BE2C (cell line): ENCODE measurements around the gene CZIB.

Experiments
- DNase-seq: peaks from one replicate; pipeline ENCODE4 v3.0.0-alpha.2; 2020
- H3K27me3 ChIP-seq: fragments of 250-450 bp; sonication (Bioruptor Pico); 2 replicates; pipeline ENCODE4 v1.5.1; 2020; ENCODE audit warnings: mild to moderate bottlenecking
- H3K36me3 ChIP-seq: fragments of 250-450 bp; sonication (Bioruptor Pico); 2 replicates; pipeline ENCODE4 v1.5.1; 2020; ENCODE audit warnings: mild to moderate bottlenecking
- H3K4me1 ChIP-seq: fragments of 250-450 bp; sonication (Bioruptor Pico); 2 replicates; pipeline ENCODE4 v1.5.1; 2020
- H3K4me3 ChIP-seq: 2 replicates; pipeline ENCODE4 v1.5.1; 2011; ENCODE audit warnings: low read depth, low read length
- H3K9me3 ChIP-seq: fragments of 250-450 bp; sonication (Bioruptor Pico); 2 replicates; pipeline ENCODE4 v1.5.1; 2020
- CTCF ChIP-seq: IDR thresholded peaks from 2 replicates; pipeline ENCODE4 v1.5.1; 2012; ENCODE audit warnings: mild to moderate bottlenecking, low read depth, low read length

The CZIB gene

DNA sequence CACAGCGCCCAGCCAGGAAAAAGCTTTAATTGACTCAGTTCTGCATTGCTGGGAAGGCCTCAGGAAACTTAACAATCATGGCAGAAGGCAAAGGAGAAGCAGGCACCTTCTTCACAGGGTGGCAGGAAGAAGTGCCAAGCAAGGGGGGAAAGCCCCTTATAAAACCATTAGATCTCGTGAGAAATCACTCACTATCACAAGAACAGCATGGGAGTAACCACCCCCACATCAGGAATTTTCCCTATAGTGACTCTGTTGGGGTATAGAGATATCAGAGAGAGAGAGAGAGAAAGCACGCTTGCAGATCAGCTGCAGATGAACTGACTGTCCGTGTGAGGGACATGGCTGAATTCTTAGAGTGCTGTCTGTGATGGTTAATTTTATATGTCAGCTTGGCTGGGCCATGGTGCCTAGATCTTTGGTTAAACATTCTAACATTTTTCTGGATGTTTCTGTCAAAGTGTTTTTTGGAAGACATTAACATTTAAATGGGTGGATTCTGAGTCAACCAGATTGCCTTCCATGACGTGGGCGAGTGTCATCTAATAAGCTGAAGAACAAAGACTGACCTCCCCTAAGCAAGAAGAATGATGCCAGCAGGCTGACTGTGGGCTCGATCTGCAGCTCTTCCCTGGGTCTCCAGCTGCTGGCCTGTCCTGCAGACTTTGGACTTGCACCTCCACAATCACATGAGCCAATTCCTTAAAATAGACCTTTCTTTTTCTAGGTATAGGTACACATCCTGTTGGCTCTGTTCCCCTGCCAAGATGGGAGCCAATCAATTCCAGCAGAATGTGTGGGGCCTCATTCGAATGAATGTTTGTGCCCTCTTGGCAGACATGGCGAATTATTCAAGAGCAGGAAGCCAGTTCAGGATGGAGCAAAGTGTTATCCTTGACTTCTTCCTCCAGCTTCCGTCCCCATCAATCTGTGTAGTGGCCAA, 45.2 kb downstream of the CZIB start:
- Histone ChIP-seq H3K4me1 (no peaks in the 10 kb centered on the region), H3K36me3 (no peaks in the 10 kb centered on the region), H3K27me3 (no peaks in the 10 kb centered on the region), H3K9me3 (no peaks in the 10 kb centered on the region), H3K4me3 (no peak overlapping the region)
- no peak for DNase-seq
- no peak for TF ChIP-seq CTCF

DNA sequence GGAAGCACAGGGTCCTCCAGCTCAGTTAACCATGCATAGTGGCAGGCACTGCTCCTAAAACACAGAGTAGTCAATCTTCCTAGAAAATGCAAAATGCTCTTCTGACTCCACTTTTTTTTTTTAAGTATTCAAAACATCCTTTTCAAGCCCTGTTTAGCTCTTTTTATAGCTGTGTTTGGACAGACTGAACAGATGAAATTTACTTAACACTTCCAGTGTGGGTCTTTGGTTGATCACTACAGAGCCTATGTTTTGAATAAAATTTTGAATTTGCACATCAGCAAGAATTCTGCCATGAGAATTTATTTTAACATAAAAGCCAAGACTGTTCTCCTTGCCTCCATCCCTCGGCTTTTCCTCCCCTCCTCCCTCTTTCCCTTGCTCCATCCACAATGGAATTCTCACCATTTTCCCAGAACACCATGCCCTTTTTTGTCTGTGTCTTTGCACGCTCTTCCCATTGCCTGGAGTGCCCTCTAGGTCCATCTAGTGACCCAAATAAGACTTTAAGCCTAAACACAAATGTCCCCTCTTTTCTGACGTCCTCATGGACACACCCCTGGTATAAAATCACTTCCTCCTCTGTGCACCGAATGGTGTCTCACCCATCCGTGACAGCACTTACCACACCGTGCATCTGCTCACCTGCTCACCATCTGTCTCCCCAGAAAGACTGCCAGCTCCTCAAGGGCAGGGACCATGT, 47.9 kb downstream of the CZIB start:
- no peaks in the 10 kb centered on the region for H3K36me3 ChIP-seq
- no peaks in the 10 kb centered on the region for H3K4me1 ChIP-seq
- H3K4me3 ChIP-seq, result no peak overlapping the region
- peak; percentile 18; the same call in 1 of the 2 replicates for TF ChIP-seq CTCF
- no peaks in the 10 kb centered on the region for H3K9me3 ChIP-seq
- DNase-seq, result no peak
- no peaks in the 10 kb centered on the region for H3K27me3 ChIP-seq

GRCh38 chr1:53166912-53167311, 53.5 kb downstream of the CZIB start:
- TF ChIP-seq CTCF, result no peak
- no peak overlapping the region for H3K4me3 ChIP-seq
- no peaks in the 10 kb centered on the region for H3K36me3 ChIP-seq
- H3K9me3 ChIP-seq, result no peaks in the 10 kb centered on the region
- DNase-seq, result no peak
- H3K4me1 ChIP-seq, result no peaks in the 10 kb centered on the region
- no peaks in the 10 kb centered on the region for H3K27me3 ChIP-seq

GRCh38 chr1:53166366-53166765, 54.1 kb downstream of the CZIB start:
- H3K36me3 ChIP-seq, result no peaks in the 10 kb centered on the region
- H3K27me3 ChIP-seq, result no peaks in the 10 kb centered on the region
- no peaks in the 10 kb centered on the region for H3K9me3 ChIP-seq
- DNase-seq, result no peak
- no peaks in the 10 kb centered on the region for H3K4me1 ChIP-seq
- TF ChIP-seq CTCF, result no peak
- H3K4me3 ChIP-seq, result no peak overlapping the region

DNA sequence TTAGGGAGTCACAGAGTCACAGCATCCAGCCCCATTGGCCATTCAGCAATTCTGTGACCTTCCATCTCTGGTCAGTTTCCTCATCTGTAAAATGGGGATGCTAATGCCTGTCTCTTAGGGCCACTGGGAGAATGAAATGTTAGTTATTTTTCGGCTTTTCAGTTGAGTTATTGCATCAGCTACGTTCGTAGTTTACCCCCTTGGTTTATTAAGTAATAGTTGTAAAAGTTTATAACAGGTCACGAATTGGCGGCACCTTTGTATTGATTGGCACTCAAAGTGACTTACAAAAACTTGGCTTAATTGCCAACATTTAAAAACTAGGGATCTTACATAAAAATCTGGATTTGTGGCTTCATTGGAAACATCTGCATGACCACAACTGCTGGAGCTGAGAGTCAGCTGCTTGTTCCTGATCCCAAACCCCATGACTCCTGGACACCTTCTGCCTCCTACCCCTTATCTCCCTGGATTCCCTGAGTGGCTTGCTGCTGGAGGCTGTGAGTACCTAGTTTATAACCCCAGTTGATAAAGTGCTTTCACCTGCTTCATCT, 54.9 kb downstream of the CZIB start:
- Histone ChIP-seq H3K27me3 (no peaks in the 10 kb centered on the region), H3K4me1 (no peaks in the 10 kb centered on the region), H3K36me3 (no peaks in the 10 kb centered on the region), H3K4me3 (no peak overlapping the region), H3K9me3 (no peaks in the 10 kb centered on the region)
- TF ChIP-seq CTCF, result no peak
- no peak for DNase-seq
